GM18519 (cell line): ENCODE data around the gene RNU1-4.
"Not testable (repeated sequence)": the region's sequence is repeated elsewhere in the genome, so short reads cannot be mapped to it uniquely, and the experiment has no call there.

Experiments used
- ATAC-seq: cut with Tn5 transposase; IDR thresholded peaks from one replicate; pipeline ENCODE4 v1.9.1; 2021; ENCODE audit warnings: mild to moderate bottlenecking, moderate library complexity; ENCODE audit not compliant: unreplicated experiment, low FRiP score

Gene RNU1-4

DNA sequence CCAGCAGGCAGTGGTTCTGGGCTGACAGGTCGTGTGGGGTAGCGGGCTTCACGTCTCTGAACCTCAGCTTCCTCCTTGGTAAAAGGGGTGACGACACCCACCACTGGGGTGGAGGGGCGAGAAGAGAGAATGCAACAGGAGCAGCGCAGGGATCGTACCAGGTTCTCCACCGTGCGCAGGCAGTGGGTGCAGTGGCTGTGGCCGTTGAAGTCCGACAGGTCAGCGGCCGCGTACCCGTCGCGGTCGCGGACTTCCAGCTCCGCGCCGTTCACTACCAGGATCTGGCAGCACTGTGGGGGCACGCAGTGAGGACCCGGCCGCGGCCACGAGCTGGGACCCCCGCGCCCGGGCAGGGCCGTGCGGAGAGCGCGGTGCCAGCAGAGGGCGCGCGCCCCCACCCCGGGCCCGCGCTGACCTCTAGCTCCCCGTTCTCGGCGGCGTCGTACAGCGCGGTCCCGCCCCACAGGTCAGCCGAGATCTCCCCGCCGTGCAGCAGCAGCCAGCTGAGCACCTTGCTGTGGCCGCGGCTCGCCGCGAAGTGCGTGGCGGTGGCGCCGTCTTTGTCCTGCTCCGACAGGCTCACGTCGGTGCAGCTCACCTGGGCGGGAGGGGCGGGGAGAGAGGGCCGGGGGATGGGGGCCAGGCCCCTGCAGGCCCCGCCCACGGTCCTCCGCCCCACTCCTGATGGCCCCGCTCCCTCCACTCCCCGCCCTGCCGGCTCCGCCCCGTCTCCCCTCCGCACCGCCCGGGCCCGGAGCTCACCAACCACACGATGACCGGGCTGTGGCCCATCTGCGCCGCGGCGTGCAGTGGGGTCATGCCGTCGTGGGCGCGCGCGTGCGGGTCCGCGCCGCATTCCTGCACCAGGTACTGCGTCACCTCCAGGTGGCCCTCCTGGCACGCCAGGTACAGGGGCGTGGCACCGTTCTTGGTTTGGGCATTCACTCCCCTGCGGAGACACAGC, 32.9 kb upstream of the RNU1-4 start:
- ATAC-seq = not testable (repeated sequence)

DNA sequence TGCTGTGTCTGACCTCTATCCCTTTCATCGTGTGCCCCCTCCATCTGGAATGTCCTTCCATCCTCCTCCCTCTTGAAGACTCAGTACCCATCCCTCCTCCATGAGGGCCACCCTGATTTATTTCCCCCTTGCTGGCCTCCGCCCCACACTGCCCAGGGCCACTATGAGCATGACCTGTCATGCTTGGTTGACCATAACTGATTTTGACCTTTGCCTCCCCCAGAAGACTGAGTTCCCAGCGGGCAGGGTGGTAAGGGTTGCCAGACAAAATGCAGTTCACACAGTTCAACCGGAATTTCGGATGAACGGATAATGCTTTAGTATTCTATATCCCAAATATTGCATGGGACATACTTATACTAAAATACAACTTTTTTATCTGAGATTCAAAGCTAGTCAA, 31.6 kb upstream of the RNU1-4 start:
- not testable (repeated sequence) for ATAC-seq

DNA sequence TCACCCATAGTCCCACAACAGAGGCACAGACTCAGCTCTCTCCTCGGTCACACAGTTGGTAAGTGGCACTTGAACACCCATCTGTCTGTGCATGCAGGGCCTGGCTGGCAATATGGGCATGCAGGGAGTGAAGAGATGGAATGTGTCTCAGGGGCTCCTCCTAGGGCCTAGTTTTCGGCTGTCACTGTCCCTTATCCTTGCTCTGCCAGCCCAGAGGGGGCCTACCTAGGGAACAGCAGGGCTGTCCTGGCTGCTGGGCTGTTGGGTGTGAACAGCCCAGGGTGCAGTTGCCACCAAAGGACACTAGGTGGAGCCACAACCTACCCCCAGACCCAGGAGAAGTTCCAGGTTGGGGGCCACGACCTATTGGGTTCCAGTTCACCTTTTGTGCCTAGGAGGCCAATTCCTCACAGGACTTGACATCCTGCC, 30.6 kb upstream of the RNU1-4 start:
- not testable (repeated sequence) for ATAC-seq

DNA sequence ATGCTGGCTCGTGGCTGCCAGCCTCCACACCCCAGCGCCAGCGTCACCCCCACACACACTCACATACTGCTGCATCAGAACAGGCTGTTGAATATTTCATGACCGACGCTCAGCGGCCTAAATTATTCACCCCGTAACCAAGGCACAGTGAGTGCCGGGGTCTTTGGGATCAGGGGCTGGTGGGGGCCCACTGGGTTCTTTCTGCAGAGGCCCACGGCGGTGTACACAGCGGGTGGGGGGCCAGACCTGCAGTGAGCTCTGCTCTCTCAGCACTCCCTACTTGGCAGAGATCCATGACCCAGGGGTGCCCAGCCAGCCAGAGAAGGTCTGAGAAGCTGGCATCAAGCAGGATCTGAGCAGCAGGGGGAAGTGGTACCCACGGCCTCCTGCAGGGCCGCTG, 29.7 kb upstream of the RNU1-4 start:
- not testable (repeated sequence) for ATAC-seq

DNA sequence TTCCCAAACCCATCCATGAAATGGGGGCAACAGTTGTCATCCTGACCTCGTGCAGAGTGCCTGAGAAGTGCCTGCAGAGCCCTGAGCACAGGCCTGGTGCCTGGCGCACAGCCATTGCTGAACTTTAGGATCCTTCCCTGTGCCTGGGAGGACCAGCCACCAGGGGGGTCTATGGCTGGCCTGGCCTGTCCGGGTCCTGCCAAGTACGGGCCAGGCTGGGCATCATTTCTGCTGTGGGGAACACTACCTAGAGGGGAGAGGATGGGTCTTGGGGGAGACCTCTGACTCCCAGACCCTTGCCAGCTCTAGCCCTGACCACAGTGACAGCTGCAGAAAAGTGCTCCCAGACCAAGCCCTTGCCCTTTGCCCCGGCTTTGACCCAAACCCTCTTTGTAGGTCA, 28.2 kb upstream of the RNU1-4 start:
- ATAC-seq = not testable (repeated sequence)

DNA sequence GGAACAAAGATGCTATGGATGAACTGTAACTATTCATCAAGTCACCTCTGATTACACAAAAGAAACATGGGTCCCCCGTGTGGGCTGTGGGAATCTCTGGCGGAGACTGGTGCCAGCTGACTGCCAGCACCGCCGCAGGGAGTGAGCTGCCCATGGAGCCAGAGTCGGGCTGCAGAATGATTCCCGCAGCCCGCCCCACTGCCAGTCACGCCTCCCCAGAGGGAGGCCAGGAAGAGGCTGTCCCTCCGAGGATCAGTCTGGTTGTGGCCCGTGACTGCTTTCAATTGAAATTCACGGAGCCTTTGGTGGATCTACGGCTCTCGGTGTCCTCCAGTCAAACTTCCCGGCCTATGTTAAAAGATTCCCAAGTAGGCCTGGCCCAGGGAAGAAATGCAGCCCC, 27.7 kb upstream of the RNU1-4 start:
- not testable (repeated sequence) for ATAC-seq

DNA sequence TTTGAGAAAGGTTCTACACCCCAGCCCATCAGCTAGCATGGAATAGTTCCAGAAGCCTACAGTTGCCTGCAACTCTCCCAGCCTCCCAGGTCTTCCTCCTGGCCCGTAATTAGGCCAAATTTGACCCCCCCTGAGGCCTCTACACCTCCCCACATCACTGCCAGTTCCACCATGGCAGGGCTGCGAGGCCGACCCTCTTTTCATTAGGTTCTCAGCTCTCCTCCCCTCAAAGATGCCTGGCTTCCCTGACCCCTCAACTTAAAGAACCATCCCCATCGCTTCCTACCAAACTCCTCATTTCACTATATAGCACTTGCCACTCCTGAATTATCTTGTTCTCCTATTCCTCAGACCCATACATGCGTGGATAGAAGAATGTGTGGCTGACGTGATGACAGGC, 27.3 kb upstream of the RNU1-4 start:
- ATAC-seq = not testable (repeated sequence)

DNA sequence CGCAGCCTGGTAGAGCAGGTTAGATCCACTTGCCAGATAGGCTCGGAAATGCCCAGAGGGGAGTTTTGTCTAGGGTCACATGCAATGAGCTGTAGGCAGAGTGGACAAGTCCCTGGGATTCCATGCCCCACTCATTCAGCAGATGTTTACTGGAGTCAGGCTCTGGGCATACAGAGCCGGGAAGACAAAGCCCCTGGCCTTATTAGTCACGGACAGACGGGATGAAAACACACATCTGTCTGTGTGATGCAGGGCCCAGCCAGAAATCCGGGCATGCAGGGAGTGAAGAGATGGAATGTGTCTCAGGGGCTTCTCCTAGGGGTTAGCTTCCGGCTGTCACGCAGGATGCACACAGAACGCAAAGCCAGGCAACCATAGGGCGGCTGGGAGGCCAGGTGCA, 26.8 kb upstream of the RNU1-4 start:
- ATAC-seq = not testable (repeated sequence)

DNA sequence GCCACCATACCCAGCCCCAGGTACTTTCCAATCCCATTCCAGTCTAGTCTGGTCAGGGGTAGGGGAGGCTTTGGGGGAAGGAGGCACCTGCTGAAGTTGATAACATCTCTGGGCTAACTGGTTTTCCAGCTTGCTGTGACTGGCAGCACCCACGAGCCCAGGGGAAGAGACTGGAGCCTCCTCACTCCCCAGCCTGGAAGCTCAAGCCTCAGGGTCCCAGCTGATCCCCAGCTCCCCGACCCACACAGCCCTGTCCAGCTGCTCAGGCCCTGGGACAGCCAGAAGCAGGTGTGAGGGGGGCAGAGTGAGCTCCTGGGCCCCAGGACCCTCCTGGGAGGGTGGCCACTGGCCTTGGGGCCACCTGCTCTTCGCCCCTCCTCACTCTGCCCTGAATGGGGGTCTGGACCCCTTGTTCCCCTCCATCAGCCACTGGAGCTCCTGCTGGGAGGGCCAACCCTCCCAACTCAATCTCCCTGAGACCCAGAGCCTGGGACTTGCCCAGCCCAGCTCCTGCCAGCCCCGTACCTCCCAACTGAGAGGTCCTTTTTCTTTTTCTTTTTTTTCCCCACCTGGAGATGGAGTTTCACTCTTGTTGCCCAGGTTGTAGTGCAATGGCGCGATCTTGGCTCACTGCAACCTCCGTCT, 23.5 kb upstream of the RNU1-4 start:
- no peak for ATAC-seq

DNA sequence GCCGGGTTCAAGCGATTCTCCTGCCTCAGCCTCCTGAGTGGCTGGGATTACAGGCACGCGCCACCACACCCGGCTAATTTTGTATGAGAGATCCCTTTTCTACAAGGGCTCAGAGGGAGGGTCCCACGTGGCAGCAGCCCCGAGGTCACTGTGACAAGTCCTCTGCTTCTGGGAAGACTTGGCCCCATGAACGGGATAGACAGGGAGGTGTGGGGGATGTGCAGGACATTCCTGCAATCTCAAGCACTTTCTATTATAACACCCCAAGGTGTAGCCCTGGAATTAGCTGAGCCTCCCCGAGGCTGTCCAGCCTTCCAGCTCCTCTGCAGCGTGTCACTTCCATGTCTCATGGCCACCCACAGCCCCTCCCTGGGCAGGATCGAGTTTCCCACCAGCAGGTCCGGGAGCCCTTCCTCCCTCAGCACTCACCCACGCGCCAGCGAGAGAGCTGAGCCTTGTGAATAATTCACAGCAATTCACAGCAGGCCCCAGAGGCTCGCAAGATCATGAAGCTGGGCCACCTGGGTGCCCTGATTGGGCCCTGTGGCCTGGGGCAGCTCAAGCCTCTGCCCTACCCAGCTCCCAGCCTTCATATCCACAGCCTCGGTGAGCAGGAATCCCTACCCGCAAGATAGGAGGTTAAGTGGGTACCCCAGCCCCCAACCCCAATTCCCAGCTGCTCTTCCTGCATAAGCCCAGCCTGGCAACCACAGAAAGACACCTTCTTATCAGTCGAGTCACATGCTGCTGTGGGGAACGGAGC, 22.8 kb upstream of the RNU1-4 start:
- ATAC-seq = no peak

DNA sequence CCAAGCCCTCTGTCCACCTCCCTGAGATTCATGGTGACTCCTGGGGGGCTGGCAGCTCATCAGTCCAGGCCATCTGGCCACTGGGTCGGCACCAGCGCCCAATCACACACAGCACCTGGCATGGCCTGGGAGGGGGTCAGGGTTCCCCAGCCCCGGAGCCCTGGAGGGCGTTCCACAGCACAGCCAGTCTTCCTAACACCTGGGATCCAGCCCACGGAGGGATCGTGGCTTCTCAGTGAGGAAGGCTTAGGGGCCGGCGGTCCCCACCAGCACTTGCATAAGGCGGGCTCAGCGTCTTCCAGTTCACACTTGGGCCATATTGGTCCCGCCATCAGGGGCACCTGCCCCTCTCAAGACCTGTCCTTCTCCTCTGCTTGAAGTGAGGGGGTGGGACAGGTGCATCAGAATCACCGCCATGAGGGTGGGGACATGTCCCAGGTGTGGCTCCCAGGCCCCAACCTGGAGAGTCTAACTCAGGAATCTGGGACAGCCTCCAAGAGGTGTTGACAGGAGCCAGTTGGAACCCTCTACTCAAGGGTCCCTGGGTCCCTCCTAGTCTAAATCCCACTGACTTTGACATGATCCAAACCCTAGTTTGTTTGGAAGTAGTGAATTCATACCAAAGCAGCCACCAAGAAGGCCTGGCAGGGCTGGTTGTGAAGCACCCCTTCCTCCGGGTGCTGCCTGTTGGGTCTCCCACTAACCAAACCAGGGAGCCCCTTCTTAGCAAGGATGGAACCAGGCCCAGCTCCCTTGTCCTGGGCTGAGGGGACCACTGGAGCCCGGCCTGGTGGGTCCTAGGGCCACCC, 22.0 kb upstream of the RNU1-4 start:
- not testable (repeated sequence) for ATAC-seq

DNA sequence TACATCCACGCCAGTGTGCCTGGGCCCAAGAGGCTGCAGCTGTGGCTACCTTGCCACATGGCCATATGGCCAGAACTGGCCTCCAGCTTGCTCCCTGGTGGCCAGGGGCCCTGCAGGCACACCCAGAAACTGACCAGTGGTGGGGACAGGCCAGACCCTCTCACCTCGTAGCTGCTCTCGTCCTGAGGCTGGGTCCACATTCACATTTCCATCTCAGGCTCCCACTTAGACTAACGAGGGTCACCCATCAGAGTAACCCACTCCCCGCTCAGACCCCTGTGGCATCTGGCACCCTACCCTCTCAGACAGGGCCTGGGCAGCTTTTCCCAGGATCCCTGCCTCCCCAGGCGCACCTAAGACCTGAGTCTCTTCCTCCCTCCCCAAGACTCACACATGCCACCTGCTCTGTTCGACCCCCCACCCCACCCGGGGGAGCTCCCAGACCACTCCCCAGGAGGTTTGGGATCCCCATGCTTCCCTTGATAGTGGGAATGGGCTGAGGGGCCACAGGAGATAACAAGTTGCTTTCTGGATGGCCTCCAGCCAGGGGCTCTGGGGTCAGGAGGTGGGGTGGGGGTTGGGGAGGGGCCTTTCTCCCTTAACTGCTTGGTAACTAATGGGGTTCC, 21.3 kb upstream of the RNU1-4 start:
- no peak for ATAC-seq

DNA sequence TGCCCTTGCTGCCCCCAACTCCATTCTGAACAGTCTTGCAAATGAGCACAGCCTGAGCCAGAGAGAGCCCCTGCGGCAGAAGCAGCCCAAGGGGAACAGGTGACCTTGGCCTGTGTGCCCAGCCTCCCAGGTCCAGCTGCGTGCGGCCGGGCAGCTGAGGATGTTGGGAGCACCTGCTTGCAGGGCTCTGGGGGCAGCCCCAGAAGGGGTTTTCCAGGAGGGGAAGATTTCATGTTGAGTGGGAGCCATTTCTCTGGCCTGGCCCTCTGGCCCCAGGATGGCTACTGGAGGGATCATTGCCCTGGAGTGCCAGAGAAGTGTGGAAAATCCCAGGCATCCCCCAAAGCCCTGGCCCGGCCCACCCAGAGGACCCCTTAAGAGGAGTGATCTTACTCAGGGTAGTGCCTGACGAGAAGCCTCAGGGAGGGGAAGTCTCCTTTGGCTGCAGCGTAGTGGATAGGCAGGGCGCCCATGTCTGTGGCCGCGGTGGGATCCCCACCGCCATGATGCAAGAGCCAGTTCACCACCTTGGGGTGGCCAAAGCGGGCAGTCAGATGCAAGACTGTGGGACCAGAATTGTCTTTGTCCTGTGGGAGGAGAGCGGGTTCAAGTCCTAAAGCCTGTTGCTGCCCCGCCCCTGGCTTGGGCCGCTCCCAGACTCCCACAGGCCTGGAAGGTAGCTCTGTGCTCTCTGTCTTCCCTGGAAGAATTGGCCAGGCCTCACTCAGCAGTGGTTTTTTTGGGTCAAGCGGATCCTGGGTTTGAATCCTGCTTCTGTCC, 20.6 kb upstream of the RNU1-4 start:
- no peak for ATAC-seq

DNA sequence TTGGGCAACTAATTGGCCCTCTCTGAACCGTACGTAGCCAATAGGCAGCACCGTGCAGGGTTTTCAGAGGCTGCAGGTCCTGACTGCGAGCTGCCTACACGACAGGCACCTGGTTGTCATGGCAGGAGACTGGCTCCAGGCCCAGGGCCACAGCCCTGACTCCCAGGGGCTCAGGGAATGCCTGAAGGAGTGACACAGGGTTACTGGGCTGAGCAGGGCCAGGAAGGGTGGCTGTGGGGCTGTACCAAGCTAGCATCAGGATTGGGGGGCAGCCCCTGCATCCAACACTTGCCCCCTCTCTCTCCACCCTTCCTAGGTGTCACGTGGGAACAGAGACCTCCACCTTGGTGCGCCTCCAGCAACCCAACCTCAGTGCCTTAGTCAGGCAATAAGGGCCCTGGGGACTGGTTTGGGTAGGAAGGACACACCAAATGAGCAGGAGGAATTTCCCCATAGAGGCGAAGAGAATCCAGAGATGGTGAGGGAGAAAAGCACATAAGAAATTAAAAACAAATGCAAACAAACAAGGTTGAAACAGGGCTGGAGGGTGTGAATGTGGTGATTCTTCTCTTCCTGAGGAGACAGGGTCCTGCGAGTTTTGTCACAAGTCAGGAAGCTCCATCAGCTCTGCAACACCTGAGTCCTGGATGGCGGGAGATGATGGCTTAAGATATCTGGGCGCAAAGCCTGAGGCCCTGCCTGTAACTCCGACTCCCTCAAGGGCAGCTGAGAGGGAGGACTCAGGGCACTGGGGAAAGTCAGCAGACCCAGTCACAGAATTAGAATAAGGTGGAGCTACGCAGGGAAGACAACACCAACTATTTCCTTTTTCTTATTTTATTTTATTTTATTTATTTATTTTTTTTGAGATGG, 19.7 kb upstream of the RNU1-4 start:
- ATAC-seq = no peak

DNA sequence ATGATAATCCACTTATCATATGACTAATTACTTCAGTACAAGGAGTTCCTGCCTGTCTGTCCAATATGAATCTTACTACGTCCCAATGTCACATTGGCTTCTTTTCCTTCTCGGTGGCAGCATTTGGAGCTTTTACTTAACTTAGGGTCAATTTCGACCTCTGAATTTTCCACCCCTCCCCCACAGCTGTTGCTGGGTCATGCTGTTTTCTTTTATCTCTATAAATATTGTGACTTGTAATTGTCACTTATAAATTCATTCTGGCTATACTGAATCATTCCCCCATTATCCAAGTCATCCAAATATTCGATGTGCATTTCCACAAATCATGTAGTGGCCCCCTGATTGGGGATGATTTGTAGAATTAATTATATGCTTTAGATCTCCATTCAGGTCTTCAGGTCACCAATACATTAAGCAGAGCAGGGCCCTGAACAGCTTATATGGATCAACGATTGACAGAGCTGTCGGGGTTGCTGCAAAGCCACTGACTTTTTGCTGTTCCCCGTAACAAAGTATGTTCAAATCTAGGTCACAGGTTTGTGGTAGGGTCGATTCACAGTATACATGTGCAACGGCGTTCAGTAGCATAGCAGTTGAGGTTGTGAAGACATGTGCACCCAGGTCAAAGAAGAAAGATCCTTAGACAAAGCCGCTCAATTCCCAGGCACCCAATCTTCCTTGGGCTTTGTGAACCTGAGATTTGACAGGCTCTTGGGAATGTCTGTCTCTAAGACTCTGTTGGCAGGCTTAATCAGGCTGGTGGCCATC, 18.3 kb upstream of the RNU1-4 start:
- ATAC-seq = no peak

DNA sequence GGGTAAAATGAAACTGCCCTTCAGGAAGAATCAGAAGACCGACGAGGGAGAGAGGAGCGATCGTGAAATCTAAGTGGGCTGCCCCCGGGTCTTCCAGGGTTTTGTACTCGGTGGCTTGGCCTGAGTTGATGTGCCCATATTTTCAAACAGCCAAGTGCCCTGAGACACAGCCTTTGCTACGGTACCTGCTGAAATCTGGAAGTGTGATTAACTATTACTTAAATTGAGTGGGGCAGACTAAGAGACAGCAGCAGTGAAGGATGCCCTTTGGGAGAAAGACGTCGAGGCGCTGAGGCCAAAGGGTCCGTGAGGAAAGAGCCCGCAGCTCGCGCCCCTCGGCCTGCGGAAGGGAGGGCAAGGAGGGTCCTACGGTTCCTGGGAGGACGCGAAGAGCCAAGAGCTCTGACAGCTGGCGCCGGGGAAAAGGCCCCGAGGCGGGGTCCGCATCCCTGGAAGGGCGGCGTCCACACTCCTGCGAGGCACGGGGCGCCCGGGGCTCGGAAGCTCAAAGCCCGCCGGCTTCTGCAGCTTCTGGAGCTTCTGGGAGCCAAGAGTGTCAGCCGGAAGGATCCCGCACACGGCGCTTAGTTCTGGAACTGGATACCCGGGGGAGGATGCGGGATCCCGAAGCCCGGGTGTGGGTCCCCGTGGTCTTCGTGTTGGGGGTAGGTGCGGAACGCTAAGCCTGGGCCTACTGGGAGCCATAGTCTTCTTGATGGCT, 15.4 kb upstream of the RNU1-4 start:
- ATAC-seq = no peak
